Measurements from ENCODE around the gene HERPUD2.

Gene HERPUD2

DNA sequence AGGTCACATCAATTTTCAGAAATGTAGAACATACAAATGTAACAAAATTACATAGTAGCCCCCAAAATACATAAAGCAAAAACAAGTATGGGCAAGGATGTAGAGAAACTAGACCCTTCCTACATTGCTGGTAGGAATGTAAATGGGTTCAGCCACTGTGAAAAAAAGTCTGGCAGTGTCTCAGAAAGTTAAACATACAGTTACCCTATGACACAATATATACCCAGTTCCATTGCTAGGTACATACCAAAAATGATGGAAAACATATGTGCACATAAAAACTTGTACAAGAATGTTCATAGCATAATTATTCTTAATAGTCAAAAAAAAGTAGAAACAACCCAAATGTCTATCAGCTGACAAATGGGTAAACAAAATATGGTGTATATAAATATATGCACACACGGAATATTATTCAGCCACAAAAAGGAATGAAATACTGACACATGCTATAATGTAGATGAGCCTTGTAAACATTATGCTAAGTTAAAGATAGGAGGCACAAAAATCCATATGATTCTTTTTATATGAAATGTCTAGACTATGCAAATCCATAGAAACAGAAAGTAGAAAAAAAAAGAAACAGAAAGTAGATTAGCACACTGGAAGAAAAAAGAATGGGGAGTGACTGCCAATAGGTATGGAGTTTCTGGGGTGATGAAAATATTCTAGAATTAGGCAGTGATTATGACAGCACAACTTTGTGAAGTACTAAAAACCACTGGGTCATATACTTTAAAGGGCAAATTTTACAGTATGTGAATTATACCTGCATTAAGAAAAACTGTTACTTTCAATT lies 13.5 kb downstream of the HERPUD2 start:
- Histone ChIP-seq H3K9me3 (ENCODE audit: insufficient read depth, low read length) (no peaks in the 10 kb centered on the region), H3K4me2 (ENCODE audit: low read length) (0 out of 2 replicates have a peak overlapping the region, but pooled peaks have one; percentile 2), H3K27me3 (ENCODE audit: low read depth, low read length) (no peaks in the 10 kb centered on the region), H4K20me1 (ENCODE audit: insufficient read depth, low read length) (peaks cover 18% of the 10 kb centered on the region), H3K27ac (ENCODE audit: low read length) (no peak overlapping the region), H3K36me3 (replicated peaks; ENCODE audit: low read depth, low read length) (peaks cover 3% of the 10 kb centered on the region), H3K4me1 (ENCODE audit: low read length) (peaks cover 8% of the 10 kb centered on the region), H3K4me3 (ENCODE audit: low read length) (no peak overlapping the region), H3K79me2 (ENCODE audit: low read length) (peaks cover 16% of the 10 kb centered on the region), H3K9ac (ENCODE audit: low read length) (no peak overlapping the region), H2AFZ (ENCODE audit: low read depth, low read length) (no peak overlapping the region)
- TF ChIP-seq CTCF (IDR thresholded peaks at IDR 0.05; ENCODE audit: low read depth, low read length): no peak
- no peak for TF ChIP-seq EZH2phosphoT487 (IDR thresholded peaks at IDR 0.05; ENCODE audit: low read depth)

DNA sequence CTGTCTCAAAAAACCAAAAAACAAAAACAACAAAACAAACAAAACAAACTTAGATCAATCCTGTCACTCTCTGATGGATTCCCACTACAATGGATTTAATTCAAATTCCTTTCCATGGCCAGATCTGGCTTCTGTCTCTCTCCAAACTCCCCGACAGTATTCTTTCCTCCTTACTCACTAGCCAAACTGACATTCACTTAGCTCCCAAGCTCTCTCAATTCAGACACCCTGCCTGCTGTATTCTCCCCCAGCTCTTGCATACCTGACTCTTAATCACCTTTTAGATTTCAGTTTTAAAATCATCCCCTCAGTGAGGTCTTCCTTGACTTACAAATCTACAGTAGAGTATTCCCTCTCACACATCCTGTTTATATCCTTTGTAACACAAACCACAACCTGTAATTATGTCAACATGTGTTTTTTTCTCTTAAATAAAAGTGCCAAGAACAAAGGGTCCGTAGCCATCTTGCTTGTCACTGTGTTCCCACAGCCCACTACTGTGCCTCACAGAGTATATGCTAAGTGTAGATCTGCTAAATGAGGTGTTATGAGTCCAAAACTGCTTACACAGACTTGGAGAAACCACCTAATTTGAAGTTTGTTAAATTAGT lies 14.4 kb downstream of the HERPUD2 start:
- Histone ChIP-seq H3K4me2 (ENCODE audit: low read length) (no peak overlapping the region), H3K9ac (ENCODE audit: low read length) (no peak overlapping the region), H3K4me1 (ENCODE audit: low read length) (peaks cover 8% of the 10 kb centered on the region), H3K27ac (ENCODE audit: low read length) (no peak overlapping the region), H3K36me3 (replicated peaks; ENCODE audit: low read depth, low read length) (peaks cover 3% of the 10 kb centered on the region), H3K9me3 (ENCODE audit: insufficient read depth, low read length) (no peaks in the 10 kb centered on the region), H4K20me1 (ENCODE audit: insufficient read depth, low read length) (peaks cover 18% of the 10 kb centered on the region), H3K27me3 (ENCODE audit: low read depth, low read length) (no peaks in the 10 kb centered on the region), H3K79me2 (ENCODE audit: low read length) (peaks cover 16% of the 10 kb centered on the region), H2AFZ (ENCODE audit: low read depth, low read length) (no peak overlapping the region), H3K4me3 (ENCODE audit: low read length) (no peak overlapping the region)
- TF ChIP-seq CTCF (IDR thresholded peaks at IDR 0.05; ENCODE audit: low read depth, low read length) (no peak), EZH2phosphoT487 (IDR thresholded peaks at IDR 0.05; ENCODE audit: low read depth) (no peak)

DNA sequence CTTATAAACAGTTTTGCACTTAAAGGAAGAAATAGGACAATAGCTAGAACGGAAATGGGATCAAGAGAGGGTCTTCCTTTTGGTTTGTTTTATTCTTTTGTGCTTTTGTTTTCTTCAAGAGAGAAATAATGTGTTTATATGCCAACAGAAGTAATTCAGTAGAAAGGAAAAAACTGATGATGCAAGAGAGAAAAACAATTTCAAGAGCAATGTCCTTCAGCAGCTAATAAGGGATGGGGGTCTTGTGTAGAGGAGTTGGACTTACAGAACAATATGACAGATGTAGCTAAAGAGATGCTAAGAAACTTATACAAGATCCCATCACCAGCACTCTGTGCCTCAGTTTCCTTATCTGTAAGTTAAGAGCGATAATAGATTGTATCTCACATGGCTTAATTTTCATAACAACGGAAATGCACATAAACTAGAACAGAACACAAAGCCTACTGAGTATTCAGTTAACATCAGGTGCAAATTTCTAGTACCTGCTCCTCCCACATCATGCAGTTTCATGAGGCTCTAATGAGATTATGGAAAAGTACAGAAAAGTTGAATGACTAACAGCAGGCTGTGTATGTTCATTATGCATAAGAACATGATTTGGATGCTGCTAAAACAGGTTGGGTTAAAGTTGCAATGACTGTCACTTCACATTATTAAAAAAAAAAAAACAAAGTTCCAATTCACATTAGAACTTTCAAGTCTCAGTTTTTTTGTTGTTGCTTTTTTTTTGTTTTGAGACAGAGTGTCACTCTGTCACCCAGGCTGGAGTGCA lies 17.2 kb downstream of the HERPUD2 start:
- Histone ChIP-seq H3K36me3 (replicated peaks; ENCODE audit: low read depth, low read length) (no peaks in the 10 kb centered on the region), H3K4me3 (ENCODE audit: low read length) (no peak overlapping the region), H3K79me2 (ENCODE audit: low read length) (peaks cover 16% of the 10 kb centered on the region), H3K27ac (ENCODE audit: low read length) (no peak overlapping the region), H4K20me1 (ENCODE audit: insufficient read depth, low read length) (peaks cover 18% of the 10 kb centered on the region), H3K4me1 (ENCODE audit: low read length) (peaks cover 8% of the 10 kb centered on the region), H2AFZ (ENCODE audit: low read depth, low read length) (no peak overlapping the region), H3K9ac (ENCODE audit: low read length) (no peak overlapping the region), H3K27me3 (ENCODE audit: low read depth, low read length) (no peaks in the 10 kb centered on the region), H3K4me2 (ENCODE audit: low read length) (no peak overlapping the region), H3K9me3 (ENCODE audit: insufficient read depth, low read length) (no peaks in the 10 kb centered on the region)
- TF ChIP-seq CTCF (IDR thresholded peaks at IDR 0.05; ENCODE audit: low read depth, low read length) (no peak), EZH2phosphoT487 (IDR thresholded peaks at IDR 0.05; ENCODE audit: low read depth) (no peak)

DNA sequence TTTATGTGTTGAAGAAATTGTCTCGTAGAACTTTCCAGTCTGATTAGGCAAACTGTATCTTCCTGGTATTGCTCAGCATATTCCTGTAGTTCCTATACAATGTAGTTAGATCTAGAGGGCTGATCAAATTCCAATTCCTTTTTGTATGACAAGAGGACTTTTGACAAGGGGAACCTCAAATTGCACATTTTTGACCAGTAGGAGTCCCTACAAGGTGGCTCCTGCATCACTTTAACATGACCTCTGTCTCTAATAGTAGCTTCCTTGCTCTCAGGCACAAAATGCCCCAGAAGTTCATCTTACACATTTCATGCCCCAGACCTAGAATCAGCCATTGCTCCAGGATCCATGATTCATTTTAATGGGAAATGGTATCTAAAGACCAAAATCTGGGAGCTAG lies 18.7 kb downstream of the HERPUD2 start:
- Histone ChIP-seq H3K9ac (ENCODE audit: low read length) (no peak overlapping the region), H3K4me3 (ENCODE audit: low read length) (no peak overlapping the region), H3K9me3 (ENCODE audit: insufficient read depth, low read length) (no peaks in the 10 kb centered on the region), H3K4me2 (ENCODE audit: low read length) (no peak overlapping the region), H3K79me2 (ENCODE audit: low read length) (peaks cover 8% of the 10 kb centered on the region), H3K36me3 (replicated peaks; ENCODE audit: low read depth, low read length) (no peaks in the 10 kb centered on the region), H2AFZ (ENCODE audit: low read depth, low read length) (no peak overlapping the region), H3K4me1 (ENCODE audit: low read length) (peaks cover under 1% of the 10 kb centered on the region; the same call in 1 of the 2 replicates), H3K27me3 (ENCODE audit: low read depth, low read length) (no peaks in the 10 kb centered on the region), H3K27ac (ENCODE audit: low read length) (no peak overlapping the region), H4K20me1 (ENCODE audit: insufficient read depth, low read length) (peaks cover 12% of the 10 kb centered on the region)
- no peak; the same call in 1 of the 2 replicates for TF ChIP-seq CTCF (IDR thresholded peaks at IDR 0.05; ENCODE audit: low read depth, low read length)
- TF ChIP-seq EZH2phosphoT487 (IDR thresholded peaks at IDR 0.05; ENCODE audit: low read depth): no peak

All from OCI-LY3 (cell line).